Measurements from ENCODE around the gene ATP13A3.

ATP13A3 gene

GRCh38 chr3:194439881-194440550 is 46.8 kb downstream of the ATP13A3 start:
- DNase-seq (ENCODE audit: low read depth), result no peak

GRCh38 chr3:194434503-194434902 is 52.3 kb downstream of the ATP13A3 start:
- no peak for DNase-seq (ENCODE audit: low read depth)

DNA sequence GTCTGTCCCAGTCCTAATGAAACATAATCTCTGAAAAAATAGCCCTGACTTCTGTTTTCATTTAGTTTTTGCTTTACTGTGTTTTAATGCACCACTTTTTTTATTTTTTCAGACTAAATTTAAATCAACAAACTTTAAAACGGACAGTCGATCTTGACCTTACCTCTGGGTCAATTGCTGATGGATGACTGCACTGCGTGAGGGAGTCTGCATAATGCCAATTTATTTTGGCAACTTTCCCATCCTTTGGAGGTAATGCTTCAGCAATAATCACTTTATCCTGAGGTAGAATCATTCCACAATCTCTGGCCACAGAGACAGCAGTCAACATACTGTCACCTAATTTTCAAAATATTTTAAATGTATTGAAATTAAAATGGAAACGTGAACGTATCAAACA is 55.2 kb downstream of the ATP13A3 start:
- DNase-seq (ENCODE audit: low read depth), result no peak

- no peak for DNase-seq (ENCODE audit: low read depth)
Observed at GRCh38 chr3:194425399-194425798, 61.4 kb downstream of the ATP13A3 start.

DNA sequence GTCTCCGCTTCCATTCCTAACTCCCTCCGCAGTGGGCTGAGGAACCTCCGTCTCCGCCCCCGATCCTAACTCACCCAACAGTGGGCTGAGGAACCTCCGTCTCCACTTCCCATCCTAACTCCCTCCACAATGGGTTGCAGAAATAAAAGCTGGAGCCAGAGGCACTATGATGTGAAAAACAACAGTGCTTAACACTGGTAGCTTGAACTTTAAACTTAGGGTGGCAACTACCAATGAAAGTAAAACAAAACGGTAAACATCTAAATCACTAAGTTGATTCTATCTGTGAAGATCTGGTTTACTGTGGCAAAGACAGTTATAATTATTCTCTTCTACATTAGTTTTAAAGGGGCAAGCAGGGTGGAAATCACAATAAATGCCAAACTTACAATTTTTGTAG is 61.8 kb downstream of the ATP13A3 start:
- DNase-seq (ENCODE audit: low read depth), result no peak

- DNase-seq (ENCODE audit: low read depth), result no peak
Observed at GRCh38 chr3:194424373-194424772, 62.4 kb downstream of the ATP13A3 start.

GRCh38 chr3:194423317-194423716 is 63.5 kb downstream of the ATP13A3 start:
- DNase-seq (ENCODE audit: low read depth), result no peak

- peak; percentile 23 for DNase-seq (ENCODE audit: low read depth)
Observed at GRCh38 chr3:194422188-194422587, 64.6 kb downstream of the ATP13A3 start.

DNA sequence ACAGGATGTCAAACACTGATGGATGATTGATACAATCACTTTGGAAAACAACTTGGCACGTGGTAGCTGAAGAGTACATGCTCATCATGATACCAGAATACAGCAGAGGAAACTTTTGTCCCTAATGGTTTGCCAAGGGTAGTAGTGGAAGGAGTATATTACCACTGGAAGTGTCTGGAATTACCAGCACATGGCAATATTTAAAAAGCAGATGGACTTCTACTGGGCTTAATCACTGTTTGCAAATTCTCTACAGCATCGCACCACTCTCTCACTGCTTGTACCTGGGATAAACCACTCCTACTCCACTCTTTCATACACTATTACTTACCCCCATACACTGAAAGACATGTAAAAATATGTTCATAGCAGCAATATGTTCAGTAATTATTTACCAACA is 68.1 kb downstream of the ATP13A3 start:
- no peak for DNase-seq (ENCODE audit: low read depth)

- DNase-seq (ENCODE audit: low read depth), result no peak
Observed at GRCh38 chr3:194407423-194407822, 79.4 kb downstream of the ATP13A3 start.

GRCh38 chr3:194405766-194406165 is 81.0 kb downstream of the ATP13A3 start:
- no peak for DNase-seq (ENCODE audit: low read depth)

DNA sequence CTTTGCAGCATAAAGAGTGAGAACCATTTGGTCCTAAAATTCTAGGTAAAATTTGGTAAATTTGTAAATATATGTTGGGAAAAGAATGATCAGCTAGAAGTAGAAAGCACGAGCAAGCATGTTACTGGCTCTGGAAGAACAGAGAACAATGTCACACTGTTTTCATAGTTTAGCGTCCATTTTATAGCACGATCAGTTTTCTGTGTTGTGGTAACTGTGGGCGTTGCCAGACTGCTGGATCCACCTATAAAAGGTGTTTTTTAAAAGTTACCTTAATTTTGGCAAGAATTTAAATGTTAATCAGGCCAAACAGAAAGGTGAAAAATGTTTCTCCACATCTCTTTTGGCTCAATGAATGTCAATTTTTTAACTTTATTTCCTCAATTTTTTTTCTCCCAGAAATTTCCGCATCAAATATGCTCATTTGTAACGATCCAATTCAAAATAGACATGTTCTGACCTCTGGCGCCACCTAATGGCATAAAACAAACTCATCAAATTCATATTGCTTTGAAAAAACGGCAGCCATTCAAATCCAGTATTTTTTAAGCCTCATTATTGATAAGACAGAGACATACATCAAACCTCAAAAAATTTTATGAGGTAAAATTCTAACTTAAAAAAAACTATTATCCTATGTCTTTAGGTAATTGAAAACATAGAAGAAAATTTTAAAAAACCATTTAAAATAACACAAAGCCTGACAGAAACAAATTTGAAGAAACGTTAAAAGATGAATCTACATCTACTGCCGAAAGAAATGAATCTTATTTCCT is 82.2 kb downstream of the ATP13A3 start:
- no peak for DNase-seq (ENCODE audit: low read depth)

- DNase-seq (ENCODE audit: low read depth), result no peak
Observed at GRCh38 chr3:194401868-194402329, 84.9 kb downstream of the ATP13A3 start.

DNA sequence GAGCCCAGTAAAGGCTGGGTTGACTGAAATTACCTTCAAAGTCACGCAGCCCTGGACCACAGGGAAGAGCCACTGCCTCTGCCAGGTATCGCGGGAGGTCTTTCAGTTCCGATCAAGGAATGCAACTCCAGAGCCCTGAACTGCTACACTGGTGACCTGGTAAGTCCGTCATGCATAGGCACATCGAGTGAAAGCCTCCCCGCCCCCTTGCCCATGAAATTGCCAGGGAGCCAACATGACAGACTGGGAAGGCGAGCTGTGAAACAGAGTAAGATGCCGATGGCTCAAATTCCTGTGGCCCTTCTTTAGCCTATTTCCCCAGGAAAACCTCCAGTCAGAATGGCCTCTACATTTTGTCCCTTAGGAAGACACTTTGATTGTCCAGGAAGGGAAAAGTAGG is 85.5 kb downstream of the ATP13A3 start:
- no peak for DNase-seq (ENCODE audit: low read depth)

DNA sequence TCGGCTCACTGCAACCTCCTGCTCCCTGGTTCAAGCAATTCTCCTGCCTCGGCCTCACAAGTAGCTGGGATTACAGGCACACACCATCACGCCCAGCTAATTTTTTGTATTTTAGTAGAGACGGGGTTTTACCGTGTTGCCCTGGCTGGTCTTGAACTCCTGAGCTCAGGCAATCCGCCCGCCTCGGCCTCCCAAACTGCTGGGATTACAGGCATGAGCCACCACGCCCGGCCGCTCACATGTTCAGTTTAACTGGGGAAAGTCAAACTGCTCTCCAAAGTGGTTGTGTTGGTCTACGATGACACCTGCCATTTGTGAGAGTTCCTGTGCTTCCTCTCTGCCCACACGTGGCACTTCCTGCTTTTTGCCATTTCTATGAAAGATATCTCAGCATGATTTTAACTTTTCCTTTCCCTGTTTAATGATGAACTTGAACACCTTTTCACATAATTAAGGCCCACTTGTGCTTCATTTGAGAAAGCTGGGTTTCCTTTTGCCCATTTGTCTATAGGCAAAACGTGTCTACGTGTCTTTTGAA is 86.9 kb downstream of the ATP13A3 start:
- DNase-seq (ENCODE audit: low read depth), result no peak

DNA sequence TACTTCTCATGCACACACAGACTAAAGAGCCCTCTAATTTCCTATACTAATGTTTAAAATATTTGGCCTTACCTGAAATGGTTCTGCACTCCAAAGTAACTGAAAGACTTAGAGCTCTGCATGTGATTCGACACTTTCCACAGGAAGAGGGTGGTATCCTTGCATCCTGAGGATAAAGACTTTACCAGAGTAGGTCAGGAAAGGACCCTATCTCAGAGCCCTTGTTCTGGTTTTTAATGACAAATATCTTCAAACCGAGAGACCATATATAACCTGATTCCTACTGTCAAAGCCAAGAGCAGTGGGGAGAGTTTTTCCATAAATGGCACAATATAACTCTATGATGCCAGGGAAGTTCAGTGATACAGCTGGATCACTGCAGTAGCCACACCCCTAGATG is 87.6 kb downstream of the ATP13A3 start, which contains the start of gene GP5:
TSS of gene GP5 (minus strand) at position 101 of the 400 bp plus-strand sequence. CDS start 984 bp downstream, outside the sequence.
- no peak for DNase-seq (ENCODE audit: low read depth)

DNA sequence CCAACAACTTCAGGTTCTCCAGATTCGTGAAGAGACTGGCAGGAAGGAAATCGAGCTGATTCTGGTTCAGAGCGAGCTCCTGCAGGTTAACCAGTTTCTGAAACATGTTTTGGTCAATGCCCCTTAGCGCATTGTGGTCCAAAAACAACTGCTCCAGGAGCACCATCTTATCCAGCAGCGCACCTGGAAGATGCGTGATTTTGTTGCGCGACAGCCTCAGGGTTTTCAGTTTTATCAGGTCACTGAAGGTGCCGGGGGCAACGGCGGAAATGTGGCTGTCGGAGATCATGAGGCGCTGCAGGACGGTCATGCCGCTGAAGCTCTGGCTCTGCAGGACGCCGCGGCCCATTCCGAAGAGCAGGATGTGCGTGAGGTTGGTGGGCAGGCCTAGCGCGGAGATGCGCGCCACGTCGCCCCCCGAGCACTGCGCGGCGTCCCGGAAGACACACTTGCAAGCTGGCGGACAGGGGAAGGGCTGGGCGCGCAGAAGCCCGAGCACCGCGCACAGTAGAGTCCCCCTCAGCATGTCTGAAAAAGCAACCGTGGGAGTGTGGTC is 89.0 kb downstream of the ATP13A3 start:
- DNase-seq (ENCODE audit: low read depth), result no peak

DNA sequence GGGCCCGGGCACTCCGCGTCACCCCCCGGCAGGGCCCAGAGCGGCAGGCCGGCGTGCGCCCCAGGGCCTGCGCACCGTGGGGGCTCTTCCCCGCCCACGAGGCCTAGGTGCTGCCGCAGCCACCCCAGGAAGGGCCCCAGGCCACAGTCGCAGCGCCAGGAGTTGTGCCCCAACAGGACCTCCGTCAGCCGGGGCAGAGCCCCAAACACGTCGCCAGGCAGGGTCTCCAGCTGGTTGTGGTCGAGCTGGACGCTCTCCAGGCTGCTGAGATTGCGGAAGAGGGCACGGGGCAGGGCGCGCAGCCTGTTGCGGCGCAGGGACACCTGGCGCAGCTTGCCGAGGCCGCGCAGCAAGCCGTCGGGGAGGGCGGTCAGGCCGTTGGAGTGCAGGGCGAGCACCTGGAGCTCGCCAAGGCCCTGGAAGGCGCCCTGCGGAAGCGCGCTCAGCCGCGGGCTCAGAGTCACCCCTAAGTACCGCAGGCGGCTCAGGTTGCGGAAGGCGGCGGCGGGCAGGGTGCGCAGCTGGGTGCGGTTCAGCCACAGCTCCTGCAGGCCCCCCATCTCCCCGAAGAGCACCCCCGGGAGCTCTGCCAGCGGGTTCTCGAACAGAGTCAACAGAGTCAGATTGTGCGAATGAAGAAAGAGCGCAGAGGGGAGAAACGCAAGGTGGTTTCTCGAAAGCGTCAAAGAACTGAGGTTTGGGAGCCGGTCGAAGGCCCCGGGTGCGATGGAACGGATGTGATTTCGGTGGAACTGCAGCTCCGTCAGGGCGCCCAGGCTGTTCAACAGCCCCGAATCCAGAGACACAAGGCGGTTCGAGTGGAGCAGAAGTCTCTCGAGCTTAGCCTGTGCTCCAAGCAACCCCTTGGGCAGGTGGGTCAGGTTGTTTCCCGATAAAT is 89.7 kb downstream of the ATP13A3 start:
- DNase-seq (ENCODE audit: low read depth), result no peak

DNA sequence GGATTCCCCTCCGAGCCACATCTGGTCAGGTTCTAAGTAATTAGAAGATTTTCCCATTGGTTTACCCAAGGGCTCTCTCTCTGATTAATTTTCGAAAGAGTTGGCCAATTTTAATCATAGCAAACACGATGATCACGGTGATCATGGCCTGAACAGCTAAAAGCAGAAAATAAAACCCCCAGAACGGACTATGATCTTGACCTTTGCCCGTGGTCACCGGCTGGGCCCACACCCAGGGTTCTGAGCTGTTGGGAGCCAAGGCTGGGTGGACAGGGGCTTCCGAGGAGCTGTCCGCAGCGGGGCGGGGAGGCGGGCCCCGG is 90.3 kb downstream of the ATP13A3 start:
- DNase-seq (ENCODE audit: low read depth), result no peak

DNA sequence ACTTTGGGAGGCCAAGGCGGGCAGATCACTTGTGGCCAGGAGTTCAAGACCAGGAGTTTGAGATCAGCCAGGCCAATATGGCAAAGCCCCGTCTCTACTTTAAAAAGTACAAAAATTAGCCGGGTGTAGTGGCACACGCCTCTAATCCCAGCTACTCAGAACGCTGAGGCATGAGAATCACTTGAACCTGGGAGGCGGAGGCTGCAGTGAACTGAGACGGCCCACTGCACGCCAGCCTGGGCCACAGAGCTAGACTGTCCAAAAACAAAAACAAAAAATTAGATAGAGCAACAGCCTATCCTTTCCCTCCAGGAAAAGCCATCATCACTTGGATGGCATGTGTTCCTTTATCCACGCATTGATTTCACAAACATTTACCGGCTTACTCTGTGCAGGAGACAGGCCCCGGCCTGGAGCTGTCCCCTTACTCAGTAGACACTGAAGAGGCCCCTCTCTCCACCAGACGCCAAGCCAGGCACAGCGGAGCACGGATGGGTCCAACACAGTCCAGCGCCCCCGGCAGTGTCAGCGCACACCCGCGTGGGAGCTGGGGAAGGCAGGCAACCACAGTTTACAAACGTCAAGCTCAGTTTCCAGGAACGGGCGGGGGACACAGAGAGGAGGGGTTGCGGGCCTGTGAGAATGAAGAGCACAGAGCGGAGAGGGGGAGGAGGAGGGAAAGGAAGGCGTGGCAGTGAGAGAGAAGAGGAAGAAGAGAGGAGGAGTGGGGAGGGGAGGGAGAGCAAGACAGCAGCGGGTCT is 90.8 kb downstream of the ATP13A3 start:
- peak; percentile 7 for DNase-seq (ENCODE audit: low read depth)

DNA sequence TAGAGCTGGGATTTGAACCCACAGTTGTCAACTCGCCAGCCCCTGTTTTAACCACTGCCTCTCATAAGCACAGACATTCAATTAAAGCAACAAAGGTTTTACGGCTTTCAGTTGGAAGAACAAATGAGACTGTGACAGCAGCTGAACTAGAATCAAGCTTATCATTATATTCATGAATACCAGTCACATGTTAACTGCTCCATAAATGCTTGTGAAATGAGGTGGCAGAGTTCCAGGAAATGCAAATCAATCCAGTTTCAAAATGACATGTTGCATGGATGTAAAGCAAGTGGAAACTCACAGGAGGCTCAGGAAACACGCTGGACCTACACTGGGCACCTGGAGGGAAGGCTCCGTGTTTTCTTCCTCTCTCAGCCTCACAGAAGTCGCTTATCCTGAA is 91.6 kb downstream of the ATP13A3 start:
- no peak for DNase-seq (ENCODE audit: low read depth)

All from GM04503 (cell line).